HG02840 (cell line): ENCODE measurements around the gene CHST11.
A peak's percentile ranks its signal among the peaks of the same experiment; 100 is the strongest.
"Not testable (repeated sequence)": the region's sequence is repeated elsewhere in the genome, so short reads cannot be mapped to it uniquely, and the experiment has no call there.

ENCODE experiments used
- ATAC-seq: cut with Tn5 transposase; IDR thresholded peaks from one replicate; pipeline ENCODE4 v1.9.1; 2021; ENCODE audit warnings: mild to moderate bottlenecking, moderate library complexity, moderate number of reproducible peaks; ENCODE audit not compliant: unreplicated experiment, low FRiP score

The CHST11 gene

DNA sequence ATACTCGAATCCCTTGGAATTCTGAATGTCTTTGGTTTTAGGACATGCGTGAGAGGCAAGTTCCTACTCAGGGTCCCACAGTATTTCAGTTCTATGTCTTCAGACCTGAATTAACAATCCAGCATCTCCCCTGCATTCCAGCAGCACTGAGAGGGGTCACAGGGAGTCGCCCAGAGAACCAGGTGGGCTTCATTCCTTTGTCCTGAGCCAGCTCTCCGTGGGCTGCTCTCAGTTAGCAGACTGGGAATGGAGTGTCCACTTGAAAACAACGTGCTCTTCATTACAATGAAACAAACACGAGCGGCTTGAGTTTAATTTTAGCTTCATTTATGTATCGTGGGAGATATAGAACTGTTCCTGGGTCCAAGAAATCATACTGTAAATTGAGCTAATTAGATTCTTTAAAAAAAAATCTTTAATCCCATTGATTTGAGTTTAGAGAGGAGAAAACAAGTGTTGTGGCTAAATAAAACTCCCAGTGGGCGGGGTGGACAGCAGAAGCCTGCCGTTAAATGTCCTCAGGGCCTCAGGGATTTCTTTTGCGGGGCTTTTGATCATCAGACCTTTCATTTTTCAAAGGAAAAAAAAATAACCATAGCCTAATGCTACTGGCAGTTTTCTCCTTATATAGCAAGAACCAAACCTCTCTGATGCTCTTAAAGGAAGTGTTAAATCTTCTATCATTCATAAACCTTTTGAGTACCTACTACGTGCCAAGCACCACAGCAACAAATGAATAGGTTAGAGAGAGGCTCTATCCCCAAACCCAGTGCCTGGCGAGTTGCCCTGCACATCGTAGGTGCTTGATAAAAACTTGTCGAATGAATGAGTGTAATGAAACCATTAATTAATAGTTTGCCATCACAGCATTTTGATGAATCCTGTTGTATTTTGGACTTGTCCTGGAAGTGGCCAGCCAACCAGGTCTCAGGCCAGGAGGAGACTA, 140.4 kb downstream of the CHST11 start:
- no peak for ATAC-seq

DNA sequence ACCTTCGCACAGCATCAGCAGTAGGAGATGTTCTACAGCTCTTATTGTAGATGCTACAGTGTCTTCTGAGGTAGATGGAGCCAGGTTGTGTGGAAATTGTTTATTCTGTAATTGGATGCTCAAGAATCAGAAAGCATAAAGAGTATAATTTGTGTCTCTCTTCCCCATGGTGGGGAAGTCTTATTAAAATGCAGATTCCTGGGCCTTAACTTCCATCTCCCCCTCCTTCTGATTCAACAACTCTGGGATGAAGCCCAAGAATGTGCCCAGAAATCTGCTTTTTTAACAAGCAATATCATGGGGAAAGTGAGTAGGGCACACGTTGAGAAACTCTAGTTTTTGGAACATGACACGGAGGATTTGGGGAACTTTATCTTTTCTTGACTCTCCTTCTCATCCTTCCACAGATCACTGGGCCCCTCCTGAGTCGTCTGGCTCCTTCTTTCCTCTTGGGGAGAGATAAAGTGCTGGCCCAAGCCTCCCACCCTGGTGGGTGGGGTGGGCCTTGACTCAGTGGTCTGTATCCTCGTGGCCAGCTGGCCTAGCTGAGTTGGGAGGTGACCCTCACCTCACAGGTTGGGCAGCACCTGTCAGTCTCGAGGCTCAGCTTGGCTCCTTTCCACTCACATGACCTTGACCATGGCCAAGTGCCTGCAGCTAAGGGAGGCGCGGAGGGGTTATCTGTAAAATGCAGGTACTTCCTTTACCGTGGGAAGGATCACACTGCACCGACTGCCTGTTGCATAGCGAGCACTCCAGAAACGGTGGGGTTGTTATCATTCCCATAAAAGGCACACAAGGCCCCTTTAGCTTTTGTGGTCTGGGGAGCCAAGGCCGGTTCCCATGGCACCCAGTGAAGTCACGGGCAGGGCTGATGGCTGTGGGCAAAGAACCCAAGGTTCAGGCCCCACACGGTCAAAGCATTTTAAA, 141.9 kb downstream of the CHST11 start:
- ATAC-seq, result no peak

DNA sequence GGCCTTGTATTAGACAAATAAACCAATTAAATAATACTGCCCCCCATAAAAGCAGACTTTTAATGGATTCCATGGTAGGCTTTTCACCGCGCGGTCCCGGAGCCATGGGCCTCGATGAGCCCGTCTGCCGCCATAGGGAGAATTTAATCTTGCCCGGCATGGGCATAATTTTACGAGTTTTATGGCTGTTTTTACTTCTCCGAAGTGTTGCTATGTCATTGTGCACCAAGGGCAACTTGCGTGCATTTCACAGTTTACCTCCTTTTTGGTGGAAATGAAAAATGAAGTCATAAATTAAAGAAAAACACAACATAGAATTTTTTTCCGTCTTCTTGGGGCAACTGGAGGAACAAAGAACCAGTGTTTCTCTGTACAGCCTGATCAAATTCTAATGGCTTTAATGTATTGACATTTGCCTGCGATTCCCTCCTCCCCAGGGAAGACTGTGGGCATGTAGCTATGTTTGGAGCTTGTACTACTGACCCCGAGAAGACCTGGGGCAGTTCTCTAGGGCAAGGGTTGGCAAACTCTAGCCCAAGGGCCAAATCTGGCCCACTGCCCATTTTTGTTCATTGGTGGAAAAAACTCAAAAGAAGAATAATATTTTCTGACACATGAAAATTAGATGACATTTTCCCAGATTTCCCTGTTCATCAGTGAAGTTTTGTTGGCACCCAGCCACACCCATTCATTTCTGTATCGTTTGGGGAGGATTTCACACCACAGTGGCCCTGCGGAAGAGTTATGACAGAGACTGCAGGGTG, 142.7 kb downstream of the CHST11 start:
- ATAC-seq, result no peak

DNA sequence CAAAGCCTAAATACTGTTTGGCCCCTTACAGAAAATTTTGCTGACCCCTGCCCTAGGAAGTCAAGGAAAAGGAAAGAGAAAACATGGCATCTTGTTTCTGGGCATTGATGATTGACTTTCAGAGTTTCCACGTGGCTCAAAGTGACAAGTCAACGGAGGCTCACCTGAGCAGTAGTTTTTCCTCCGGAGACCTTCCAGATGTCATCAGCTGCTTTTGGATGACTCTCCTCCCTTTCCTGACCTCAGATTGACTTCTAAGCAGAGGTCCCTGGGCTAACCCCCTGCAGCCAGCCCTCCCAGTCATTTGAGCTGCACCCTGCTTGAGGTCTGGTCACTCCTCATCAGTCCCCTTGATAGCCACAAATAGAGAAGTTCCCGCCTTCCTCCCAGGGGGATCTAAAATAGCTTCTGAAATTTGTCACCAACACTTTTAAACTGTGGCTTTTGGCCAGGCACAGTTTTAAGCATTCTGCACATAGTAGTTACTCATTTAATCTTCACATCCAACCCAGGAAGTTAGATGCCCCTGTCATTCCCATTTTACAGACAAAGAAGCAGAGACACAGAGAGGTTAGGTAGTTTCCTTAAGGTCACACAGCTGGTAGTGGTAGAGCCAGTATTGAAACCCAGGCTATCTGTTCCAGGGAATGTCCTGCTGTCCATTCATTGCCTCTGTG, 143.4 kb downstream of the CHST11 start:
- no peak for ATAC-seq

DNA sequence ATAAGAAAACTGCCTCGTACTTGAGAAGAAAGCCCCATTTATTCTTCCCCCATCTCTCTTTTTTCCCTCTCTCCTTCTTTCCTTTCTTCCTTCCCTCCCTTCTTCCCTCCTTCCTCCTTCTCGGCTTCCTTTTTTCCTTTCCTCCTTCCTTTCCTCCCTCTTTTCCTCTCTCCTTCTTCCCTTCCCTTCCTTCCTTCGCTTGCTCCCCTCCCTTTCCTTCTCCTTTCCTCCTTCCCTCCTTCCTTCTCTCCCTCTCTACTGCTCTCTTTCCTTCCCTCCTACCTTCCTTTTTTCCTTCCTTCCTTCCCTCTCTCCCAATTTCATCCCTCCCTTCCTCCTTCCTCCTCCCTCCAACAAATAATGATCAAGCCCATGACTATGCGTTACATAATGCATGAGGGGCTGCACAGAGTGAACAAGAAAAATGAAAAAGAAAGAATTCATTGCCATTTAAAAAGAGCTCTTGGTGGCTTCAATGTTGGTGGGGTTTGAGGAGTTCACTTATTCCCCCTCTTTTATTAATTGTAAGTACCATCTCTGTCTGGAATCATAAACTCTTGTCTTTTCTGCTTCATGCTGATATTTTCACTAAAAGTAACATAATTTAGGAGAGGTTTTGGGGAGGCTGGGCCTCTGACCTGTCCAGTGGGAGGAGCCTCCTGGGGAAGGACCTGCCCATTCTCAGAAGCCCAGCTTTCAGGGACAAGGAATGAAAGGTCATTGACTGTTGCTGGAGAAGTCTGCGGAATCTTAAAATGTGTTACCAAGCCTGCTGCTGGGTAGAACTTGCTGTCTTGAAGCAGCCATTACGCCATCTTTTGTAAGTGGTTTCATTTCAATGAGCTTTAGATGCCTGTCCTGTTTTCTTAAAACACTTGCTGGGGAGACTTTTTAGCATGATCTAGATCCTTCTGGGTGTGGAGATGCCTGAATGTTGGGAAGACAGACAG, 144.3 kb downstream of the CHST11 start:
- no peak for ATAC-seq

DNA sequence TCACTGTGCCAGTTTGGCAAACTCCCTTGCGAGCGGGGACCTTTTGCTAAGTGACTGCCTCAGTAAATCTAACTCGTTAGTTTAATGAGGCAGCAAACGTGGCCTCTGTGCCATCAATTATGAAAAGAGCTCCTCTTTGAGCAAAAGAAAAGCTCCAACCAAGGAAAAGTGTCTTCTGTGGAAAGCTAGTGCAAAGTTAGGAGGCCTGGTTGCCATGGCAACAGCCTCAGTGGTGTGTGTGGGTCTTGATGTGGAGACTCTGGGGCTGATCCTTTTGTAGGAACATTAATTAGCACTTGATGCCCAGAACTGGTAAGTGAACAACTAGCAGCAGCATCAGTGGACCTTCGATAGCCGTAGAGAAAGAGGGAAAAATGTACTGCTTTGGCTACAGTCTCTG, 145.7 kb downstream of the CHST11 start:
- no peak for ATAC-seq

DNA sequence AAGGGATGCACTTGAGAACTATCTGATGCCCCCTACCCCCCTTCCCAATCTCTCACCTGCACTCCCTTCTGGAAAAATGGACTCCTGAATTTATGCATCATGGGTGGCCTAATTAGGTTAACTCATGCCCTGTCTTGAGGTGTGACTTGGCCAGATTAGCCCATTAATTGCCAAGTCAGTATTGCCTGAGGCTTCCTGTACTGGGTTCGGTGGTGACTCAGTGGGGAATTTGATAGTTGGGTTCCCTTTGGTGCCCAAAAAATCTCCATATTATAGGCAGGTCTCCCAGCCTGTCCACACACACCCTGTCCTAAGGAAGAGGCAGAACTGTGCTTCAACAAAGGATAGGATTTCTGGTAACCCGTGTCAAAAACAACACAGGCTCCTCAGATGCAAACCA, 146.1 kb downstream of the CHST11 start:
- ATAC-seq, result no peak

DNA sequence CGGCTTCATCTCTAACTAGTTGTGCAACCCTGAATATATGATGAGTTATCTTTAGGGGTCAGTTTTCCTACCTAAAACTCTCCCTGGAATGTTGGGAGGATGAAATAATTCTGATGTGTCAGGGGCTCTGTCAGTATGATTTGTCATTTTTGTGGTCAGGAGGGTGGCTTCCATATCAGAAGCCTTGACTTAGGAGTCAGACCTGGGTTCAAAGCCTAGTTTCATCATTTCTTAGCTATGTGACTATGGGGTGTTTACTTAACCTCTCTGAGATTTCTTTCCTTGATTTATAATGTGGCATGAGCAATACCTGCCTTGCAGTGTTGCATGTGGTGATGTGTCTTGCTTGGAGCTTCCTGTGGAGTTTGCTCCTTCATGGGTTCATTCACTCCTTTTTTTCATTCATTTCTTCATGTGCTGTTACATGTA, 146.8 kb downstream of the CHST11 start:
- no peak for ATAC-seq

DNA sequence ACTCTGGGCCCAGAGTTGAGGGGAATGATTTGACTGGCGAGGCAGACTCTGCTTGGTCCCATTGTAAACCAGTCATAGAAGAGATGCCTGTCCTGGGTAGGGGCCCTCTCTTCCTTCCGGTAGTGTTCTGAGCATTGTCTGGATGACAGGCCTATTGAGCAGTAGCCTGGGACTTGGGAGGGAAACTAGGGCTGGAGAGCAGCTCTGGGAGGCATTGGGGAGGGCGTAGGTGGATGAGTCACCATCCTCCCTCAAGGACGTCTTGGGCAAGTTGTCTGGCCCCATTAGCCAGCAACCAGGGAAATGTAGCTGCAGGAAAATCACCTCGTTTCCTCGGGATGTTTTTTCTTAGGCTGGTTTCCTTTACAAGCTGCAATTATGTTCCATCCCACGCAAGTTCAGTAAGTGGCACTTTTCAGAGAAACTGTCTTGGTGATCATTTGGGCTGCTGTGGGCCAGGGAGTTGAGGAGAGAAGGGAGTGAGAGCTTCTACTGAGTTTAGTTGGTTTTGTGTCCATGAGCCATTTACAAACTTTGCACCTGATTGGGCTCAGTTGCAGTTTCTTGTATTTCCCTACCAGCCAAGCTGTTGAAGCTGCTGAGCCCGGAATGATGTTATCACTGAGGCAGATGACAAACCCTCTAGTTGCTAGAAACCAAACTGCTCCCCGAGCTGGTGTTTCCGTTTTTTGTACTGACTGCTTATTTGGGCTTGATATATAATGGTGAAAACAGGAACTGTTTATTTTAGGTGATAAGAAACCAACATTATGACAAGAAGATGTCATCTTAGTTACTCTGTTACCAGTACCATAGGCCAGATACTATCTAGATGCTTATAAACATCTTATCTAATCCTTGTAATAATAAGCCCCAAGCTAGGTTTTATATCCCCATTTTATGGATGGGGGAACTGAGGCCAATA, 147.6 kb downstream of the CHST11 start:
- ATAC-seq, result peak; percentile 66

DNA sequence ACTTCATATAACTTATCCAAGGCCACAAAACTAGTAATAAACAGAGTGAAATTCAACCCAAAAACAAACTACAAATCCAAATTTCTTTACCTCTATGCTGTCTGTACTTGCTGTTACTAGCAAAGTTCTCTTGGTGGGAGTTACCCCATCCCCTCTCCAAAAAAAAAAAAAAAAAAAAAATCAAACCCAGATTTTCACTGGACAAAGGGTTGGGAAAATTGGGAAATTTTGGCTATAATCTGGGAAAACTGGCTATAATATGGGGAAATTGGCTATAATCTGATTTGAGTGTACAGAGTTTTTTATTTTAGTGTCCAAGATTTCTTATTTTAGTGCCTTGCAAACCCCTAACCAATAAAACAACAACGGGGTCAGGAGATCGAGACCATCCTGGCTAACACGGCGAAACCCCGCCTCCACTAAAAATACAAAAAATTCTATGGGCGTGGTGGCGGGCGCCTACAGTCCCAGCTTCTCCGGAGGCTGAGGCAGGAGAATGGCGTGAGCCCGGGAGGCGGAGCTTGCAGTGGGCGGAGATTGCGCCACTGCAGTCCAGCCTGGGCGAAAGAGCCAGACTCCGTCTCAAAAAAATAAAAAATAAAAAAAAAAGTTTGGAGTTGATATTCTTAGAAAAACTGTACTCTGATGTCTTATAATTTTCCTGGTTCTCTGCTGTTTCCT, 148.4 kb downstream of the CHST11 start:
- ATAC-seq, result no peak

DNA sequence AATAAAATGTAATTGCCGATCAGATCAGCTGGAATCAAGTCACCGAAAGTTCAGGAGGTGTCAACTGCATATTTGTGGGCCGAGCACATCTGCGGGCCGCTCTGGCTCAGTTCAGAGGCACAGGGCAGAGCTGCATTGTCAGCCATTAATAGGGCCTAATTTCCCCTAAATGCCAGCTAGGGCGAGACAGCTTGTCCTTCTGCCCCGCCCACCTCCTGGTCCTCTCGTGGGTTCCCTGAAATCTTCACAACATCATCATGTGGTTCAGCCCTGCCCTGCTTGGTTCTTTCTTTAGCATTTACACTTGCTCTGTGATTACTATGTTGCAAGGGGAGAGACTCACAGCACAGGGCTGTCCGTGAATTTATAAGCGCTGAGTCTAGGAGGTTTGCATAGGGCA, 148.9 kb downstream of the CHST11 start:
- ATAC-seq, result no peak

DNA sequence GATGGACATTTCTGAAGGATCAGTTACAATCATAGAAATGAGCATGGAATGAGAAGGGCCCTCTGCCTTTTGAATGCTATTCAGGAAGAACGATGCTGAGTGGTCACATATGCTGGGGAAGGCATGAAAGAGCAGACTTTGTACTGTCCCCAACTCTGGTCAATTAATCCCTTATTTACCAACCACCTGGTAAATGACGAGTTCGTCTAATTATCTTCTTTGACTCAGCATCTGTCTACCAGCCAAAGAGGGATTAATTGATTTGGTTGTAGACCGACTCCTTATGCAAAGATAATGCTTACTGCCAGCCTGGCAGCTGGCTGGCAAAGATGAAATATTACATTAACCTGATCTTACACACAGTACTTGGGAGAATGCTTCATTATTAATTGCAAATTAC, 152.2 kb downstream of the CHST11 start:
- ATAC-seq, result no peak

DNA sequence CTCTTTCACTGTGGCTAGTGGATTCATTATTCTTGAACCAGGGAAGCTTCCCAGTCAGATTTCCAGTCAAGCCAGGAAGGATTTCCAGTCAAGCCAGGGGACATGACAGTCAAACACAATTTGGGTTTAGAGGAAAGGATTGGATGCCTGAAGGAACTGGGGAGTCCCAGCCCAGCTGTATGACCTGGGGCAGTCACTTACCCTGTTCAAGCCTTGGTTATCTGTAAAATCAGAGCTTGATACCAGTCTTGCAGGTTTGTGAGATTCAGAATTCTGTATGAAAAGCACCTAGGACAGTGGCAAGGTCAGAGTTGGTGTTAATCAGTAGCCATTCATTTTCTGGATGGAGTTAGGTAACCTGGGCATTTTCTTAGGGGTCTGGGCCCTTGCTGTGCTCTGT, 152.7 kb downstream of the CHST11 start:
- ATAC-seq, result no peak

DNA sequence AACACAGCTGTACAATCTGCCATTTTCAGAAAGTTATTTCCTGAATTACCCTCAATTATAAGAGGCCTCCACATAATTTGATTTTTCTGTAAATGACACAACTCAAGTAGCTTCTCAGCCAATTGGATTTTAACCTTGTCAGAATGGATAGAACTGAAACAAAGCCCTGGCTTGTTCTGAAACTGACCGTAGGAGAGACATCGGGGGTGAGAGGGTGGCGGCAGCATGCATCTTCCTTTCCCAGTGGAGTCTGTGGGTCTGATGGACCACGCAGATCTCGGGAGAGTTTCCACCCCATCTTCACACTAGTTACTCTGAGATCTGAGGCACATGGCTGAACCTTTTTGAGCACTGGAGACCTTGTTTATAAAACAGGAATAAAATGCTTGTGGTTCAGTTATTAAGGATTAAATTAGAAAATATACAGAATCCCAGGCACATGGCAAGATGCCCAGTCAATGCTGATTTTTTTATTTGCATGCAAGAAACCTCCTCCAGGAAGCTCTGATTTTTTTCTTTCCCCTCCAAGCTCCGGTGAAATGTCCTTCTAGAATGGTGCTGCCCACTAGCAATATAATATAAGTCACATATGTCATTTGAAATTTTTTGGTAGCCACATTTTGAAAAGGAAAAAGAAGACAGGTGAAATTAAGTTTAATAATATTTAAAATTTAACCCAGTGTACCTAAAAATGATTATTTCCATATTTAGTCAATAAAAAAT, 153.9 kb downstream of the CHST11 start:
- no peak for ATAC-seq

DNA sequence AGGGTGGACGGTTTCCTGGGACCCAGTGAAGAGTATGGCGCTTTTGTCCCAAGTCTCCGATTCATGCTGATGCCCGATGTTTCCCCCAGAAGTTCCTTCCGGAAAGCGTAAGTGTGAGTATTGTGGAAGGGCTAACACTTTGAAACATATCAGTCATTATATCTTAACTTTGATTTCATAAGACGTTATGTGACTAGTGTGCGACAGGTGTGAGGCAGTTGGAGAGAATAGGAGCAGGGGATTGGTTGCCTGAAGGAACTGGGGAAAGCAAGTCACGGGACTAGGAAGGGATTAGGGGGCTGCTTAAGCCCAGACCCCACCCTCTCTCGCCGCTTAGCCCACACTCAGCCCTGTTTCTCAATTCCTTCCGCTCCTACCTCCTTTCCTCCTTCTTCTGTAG, 154.9 kb downstream of the CHST11 start:
- no peak for ATAC-seq

DNA sequence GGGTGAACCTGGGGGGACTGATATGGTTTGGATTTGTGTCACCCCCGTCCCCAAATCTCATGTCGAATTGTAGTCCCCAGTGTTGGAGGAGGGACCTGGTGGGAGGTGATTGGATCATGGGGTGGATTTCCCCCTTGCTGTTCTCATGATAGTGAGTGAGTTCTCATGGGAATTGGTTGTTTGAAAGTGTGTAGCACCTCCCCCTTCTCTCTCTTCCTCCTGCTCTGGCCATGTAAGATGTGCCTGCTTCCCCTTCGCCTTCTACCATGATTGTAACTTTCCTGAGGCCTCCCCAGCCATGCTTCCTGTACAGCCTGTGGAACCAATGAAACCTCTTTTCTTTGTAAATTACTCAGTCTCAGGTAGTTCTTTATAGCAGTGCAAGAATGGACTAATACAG, 156.6 kb downstream of the CHST11 start:
- not testable (repeated sequence) for ATAC-seq
